ENCODE results near the gene ERVH48-1.
"Not testable (repeated sequence)": the region's sequence is repeated elsewhere in the genome, so short reads cannot be mapped to it uniquely, and the experiment has no call there.

DNA sequence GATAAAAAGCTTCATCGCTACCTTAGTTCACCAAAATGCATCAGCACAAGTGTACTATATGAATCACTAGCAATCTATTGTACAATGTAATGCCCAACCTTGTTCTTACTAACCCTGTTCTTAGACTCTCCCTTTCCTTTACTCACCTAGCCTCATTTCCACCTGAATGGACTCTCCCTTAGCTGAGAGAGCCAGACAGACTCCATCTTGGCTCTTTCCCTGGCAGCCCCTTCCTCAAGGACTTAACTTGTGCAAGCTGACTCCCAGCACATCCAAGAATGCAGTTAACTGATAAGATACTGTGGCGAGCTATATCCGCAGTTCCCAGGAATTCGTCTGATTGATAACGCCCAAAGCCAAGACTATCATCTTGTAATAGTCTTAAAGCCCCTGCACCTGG, 10.9 kb upstream of the ERVH48-1 start:
- TF ChIP-seq POLR2A (IDR thresholded peaks at IDR 0.05; ENCODE audit: low read depth, low read length), result not testable (repeated sequence)
- TF ChIP-seq, protein P1, sequence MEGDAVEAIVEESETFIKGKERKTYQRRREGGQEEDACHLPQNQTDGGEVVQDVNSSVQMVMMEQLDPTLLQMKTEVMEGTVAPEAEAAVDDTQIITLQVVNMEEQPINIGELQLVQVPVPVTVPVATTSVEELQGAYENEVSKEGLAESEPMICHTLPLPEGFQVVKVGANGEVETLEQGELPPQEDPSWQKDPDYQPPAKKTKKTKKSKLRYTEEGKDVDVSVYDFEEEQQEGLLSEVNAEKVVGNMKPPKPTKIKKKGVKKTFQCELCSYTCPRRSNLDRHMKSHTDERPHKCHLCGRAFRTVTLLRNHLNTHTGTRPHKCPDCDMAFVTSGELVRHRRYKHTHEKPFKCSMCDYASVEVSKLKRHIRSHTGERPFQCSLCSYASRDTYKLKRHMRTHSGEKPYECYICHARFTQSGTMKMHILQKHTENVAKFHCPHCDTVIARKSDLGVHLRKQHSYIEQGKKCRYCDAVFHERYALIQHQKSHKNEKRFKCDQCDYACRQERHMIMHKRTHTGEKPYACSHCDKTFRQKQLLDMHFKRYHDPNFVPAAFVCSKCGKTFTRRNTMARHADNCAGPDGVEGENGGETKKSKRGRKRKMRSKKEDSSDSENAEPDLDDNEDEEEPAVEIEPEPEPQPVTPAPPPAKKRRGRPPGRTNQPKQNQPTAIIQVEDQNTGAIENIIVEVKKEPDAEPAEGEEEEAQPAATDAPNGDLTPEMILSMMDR (IDR thresholded peaks at IDR 0.05; ENCODE audit: extremely low read depth in 1 of 2, insufficient read depth in 1 of 2, low read depth in 1 of 2, low read length in 2 of 2), result not testable (repeated sequence)
